Ovary (tissue), 9 donors: Measurements from ENCODE around the gene TPGS1. TPM values are rescaled to one million over a fixed set of nuclear protein-coding genes. Genes with fewer than 3 reads are reported as not detected.

Experiments used
- DNase-seq, 5 donors: peaks; one replicate each; pipeline ENCODE4 v3.0.0-alpha.2; 2019 to 2020
- H3K27ac ChIP-seq, 2 donors: fragments of 200-600 bp; one replicate each; pipeline versions ENCODE4 v1.5.1 to v1.8.0; 2019 to 2022
- H3K27me3 ChIP-seq: fragments of 200-600 bp; one replicate; pipeline ENCODE4 v1.8.0; 2022
- H3K36me3 ChIP-seq: fragments of 200-600 bp; sonication (generic); one replicate; pipeline ENCODE4 v1.5.1; 2019
- H3K4me1 ChIP-seq: one replicate; pipeline ENCODE4 v1.8.1; 2013; ENCODE audit warnings: mild to moderate bottlenecking, moderate library complexity; ENCODE audit not compliant: insufficient read depth
- H3K4me3 ChIP-seq: fragments of 200-600 bp; sonication (generic); one replicate; pipeline ENCODE4 v1.5.1; 2017
- H3K9me3 ChIP-seq, 2 donors: fragments of 200-600 bp in 1 of 2; sonication (generic) in 1 of 2; one replicate each; pipeline versions ENCODE4 v1.5.1 to v1.8.1; 2013 to 2019; ENCODE audit warnings: mild to moderate bottlenecking in 1 of 2, moderate library complexity in 1 of 2
- EP300 ChIP-seq: sonication (generic); formaldehyde crosslinking; IDR thresholded peaks from one replicate; pipeline ENCODE4 v1.6.1; 2017; ENCODE audit warnings: antibody characterized with exemption
- POLR2A ChIP-seq: fragments of 450-650 bp; IDR thresholded peaks from one replicate; pipeline ENCODE4 v1.6.1; 2017; ENCODE audit warnings: antibody characterized with exemption, mild to moderate bottlenecking, moderate library complexity
- WGBS, 3 donors: extraction: QIAGEN DNeasy Blood & Tissue Kit in 1 of 3; methylation state at CpG; one replicate each; pipeline versions ENCODE4 v1.1.5 to v1.1.7; 2013 to 2017; 5-methylcytosine and 5-hydroxymethylcytosine counted together
- intact Hi-C, 4 donors: fragments of 100-400 bp; cut with DNase I; formaldehyde crosslinking; loops; one replicate each; pipeline versions ENCODE4 v1.11.0 to v1.15.1; 2022 to 2023
- polyA plus RNA-seq, 2 donors: library from polyadenylated mRNA; stranded (reverse); fragments of 200-250 nt in 1 of 2; fragments of 350-450 nt in 1 of 2; fragmentation: Illumina TruSeq in 1 of 2; extraction: RNeasy Lipid Tissue Mini Kit (QIAGEN cat#74804) in 1 of 2; gene quantifications; one replicate each; pipeline ENCODE4 v1.2.3, GENCODE V29; 2013 to 2014
- total RNA-seq, 7 donors: library from RNA; depleted of rRNA in 2 of 7; stranded (reverse); fragments of >200 nt in 2 of 7; fragmentation: NEBNext Ultra II Directional in 3 of 7; extraction: Animal tissue kit (Norgen Biotek cat#: 25700) in 3 of 7; gene quantifications; one replicate each; pipeline versions ENCODE4 v1.1.0 to v1.2.4, GENCODE V29; 2016 to 2023
- TF ChIP-seq, protein P1 (sequence below), 3 donors: fragments of 450-650 bp in 2 of 3; fragments of 200-600 bp in 1 of 3; IDR thresholded peaks; one replicate each; pipeline versions ENCODE4 v1.5.1 to v1.8.0; 2016 to 2022; ENCODE audit warnings: antibody characterized with exemption in 3 of 3, mild to moderate bottlenecking in 1 of 3
- donor health status: DM: no; HTN: no; CAD: no; lungs with moderate emphysema.
- donor health status: DM: no; HTN: no; CAD: no.
- donor health status: Bipolar disorder and iron deficiency.
- donor health status: DM: yes; HTN: yes; CAD: no.
- donor health status: DM: no; HTN: no; CAD: no.
- donor health status: DM: yes; HTN: yes; CAD: no.

TPGS1 gene
- total and polyA plus RNA-seq, 9 donors: 0.12 to 93.3 (median 24.7) TPM

DNA sequence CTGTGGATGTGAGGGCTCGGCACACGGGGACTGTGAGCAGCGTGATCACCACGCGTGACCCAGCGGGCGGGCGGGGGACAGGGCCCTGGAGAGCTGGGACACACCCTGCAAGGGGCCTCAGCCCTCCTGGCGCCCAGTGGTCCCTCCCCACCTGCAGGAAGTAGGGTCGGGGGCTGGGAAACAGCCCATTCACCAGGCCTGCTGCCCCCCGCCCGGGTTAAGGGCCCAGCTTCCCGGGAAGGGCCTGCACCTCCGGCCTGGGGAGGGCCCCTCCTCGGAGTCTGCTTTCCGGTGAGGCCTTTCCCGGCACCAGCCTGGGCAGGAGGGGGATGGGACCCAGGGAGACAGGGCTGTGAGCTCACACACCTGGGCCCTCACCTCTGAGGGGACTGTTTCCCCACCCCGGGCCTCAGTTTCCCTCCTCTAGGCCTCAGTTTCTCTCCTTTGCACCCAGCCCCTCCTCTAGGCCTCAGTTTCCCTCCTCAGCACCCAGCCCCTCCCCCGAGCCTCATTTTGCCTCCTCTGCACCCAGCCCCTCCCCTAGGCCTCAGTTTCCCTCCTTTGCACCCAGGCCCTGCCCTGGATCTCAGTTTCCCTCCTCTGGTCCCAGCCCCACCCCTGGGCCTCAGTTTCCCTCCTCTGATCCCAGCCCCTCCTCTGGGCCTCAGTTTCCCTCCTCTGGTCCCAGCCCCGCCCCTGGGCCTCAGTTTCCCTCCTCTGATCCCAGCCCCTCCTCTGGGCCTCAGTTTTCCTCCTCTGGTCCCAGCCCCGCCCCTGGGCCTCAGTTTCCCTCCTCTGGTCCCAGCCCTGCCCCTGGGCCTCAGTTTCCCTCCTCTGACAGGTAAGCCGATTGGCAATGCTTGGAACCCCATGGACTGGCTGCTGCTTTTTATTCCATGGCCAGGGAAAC, 12.9 kb upstream of the TPGS1 start:
- H3K36me3 ChIP-seq: no peaks in the 10 kb centered on the region
- no peak overlapping the region for H3K27ac ChIP-seq
- peaks cover 6% of the 10 kb centered on the region for H3K4me1 ChIP-seq
- H3K27me3 ChIP-seq: peaks cover 3% of the 10 kb centered on the region
- TF ChIP-seq POLR2A (no peak), EP300 (no peak)
- TF ChIP-seq, protein P1, sequence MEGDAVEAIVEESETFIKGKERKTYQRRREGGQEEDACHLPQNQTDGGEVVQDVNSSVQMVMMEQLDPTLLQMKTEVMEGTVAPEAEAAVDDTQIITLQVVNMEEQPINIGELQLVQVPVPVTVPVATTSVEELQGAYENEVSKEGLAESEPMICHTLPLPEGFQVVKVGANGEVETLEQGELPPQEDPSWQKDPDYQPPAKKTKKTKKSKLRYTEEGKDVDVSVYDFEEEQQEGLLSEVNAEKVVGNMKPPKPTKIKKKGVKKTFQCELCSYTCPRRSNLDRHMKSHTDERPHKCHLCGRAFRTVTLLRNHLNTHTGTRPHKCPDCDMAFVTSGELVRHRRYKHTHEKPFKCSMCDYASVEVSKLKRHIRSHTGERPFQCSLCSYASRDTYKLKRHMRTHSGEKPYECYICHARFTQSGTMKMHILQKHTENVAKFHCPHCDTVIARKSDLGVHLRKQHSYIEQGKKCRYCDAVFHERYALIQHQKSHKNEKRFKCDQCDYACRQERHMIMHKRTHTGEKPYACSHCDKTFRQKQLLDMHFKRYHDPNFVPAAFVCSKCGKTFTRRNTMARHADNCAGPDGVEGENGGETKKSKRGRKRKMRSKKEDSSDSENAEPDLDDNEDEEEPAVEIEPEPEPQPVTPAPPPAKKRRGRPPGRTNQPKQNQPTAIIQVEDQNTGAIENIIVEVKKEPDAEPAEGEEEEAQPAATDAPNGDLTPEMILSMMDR (IDR thresholded peaks at IDR 0.05): no peak
- 44 to 53% (median 48%) methylated on average over 20 to 22 of the region's 22 CpGs for WGBS, 3 donors
- H3K4me3 ChIP-seq: no peak overlapping the region
- no peaks in the 10 kb centered on the region for H3K9me3 ChIP-seq
- DNase-seq: no peak
- intact Hi-C loops: no loop called here

DNA sequence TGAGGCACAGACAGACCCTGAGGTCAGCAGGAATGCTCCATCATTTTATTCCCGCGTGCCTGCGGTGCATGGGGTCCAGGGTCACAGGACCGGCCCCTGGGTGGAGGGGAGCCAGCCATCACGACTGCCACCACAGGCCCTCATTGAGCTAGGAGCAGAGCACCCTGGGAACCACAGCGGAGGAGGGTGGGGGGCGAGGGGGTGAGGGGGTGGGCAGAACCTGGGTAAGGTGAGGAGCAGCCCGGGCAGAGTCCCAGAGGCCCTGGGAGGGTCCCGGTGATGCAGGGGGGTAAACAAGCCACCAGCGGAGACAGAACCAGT, 12.3 kb upstream of the TPGS1 start:
- 28 to 50% (median 35%) methylated on average over 8 to 10 of the region's 10 CpGs for WGBS, 3 donors
- H3K4me3 ChIP-seq: no peak overlapping the region
- intact Hi-C loops: no loop called here
- H3K9me3 ChIP-seq: no peaks in the 10 kb centered on the region
- peaks cover 3% of the 10 kb centered on the region for H3K27me3 ChIP-seq
- TF ChIP-seq EP300 (no peak), POLR2A (no peak)
- TF ChIP-seq, protein P1 (IDR thresholded peaks at IDR 0.05): no peak
- H3K36me3 ChIP-seq: no peaks in the 10 kb centered on the region
- H3K4me1 ChIP-seq: peaks cover 2% of the 10 kb centered on the region
- no peak overlapping the region for H3K27ac ChIP-seq
- DNase-seq: no peak

- Histone ChIP-seq H3K4me3 (no peak overlapping the region), H3K27ac (no peak overlapping the region), H3K9me3 (no peaks in the 10 kb centered on the region), H3K36me3 (no peaks in the 10 kb centered on the region), H3K4me1 (peaks cover 2% of the 10 kb centered on the region), H3K27me3 (peaks cover 3% of the 10 kb centered on the region)
- WGBS, 3 donors: 7 to 17% (median 16%) methylated on average over 26 to 32 of the region's 32 CpGs
- intact Hi-C loops: no loop called here
- DNase-seq: peak in 2 of 5 donors; percentile 39 to 51
- TF ChIP-seq, protein P1 (IDR thresholded peaks at IDR 0.05): peak in 1 of 3 donors; percentile 43
- TF ChIP-seq POLR2A: no peak
Observed at GRCh38 chr19:495402-496111, 11.7 kb upstream of the TPGS1 start.

GRCh38 chr19:496112-496665, 11.1 kb upstream of the TPGS1 start, which contains the start of gene MADCAM1:
Gene MADCAM1, plus strand, starts transcription at chr19:496486. Its CDS starts 14 bp downstream, at chr19:496500.
- peak in 1 of 5 donors; percentile 22 for DNase-seq
- no peak within 1 kb of the TSS for H3K4me3 ChIP-seq
- WGBS, 3 donors: 1 to 6% (median 5%) methylated on average over 20 to 33 of the region's 33 CpGs

More at GRCh38 chr19:496112-496665, 11.1 kb upstream of the TPGS1 start, which contains the start of gene MADCAM1:
- Histone ChIP-seq H3K27me3 (peaks cover 3% of the 10 kb centered on the region), H3K36me3 (no peaks in the 10 kb centered on the region), H3K9me3 (no peaks in the 10 kb centered on the region), H3K4me1 (peaks cover 2% of the 10 kb centered on the region), H3K27ac (no peak within 1 kb of the TSS)
- TF ChIP-seq POLR2A: no peak
- no peak for TF ChIP-seq EP300
- TF ChIP-seq, protein P1 (IDR thresholded peaks at IDR 0.05): no peak
- intact Hi-C loops: no loop called here
